Caco-2 (cell line): Measurements from ENCODE around the gene SPEM2. TPM values are rescaled to one million over a fixed set of nuclear protein-coding genes. Genes with fewer than 3 reads are reported as not detected.

ENCODE experiments used
- BruUV-seq: library from RNA; stranded (reverse); fragments of 400-500 nt; replicated peaks from 2 replicates; lab custom pipeline; 2021; lab: Mats Ljungman, UMichigan
- CTCF ChIA-PET: fragments of 300-600 bp; sonication (Branson Sonifier 250); formaldehyde crosslinking; loops from one replicate; lab custom pipeline; 2022; ENCODE audit warnings: antibody characterized with exemption; lab: Charles Lee
- POLR2A ChIA-PET: fragments of 300-600 bp; sonication (Branson Sonifier 250); formaldehyde crosslinking; loops from one replicate; lab custom pipeline; 2022; ENCODE audit warnings: antibody characterized with exemption; lab: Charles Lee
- DNase-seq, 2 experiments: peaks; one replicate each; pipeline versions ENCODE4 v3.0.0 to v3.0.0-alpha.2; 2020 to 2022
- H3K27me3 ChIP-seq: replicated peaks from 2 replicates; pipeline ENCODE4 v1.6.0; 2011; ENCODE audit warnings: low read length; ENCODE audit not compliant: control insufficient read depth, insufficient read depth
- H3K36me3 ChIP-seq: 2 replicates; pipeline ENCODE4 v1.5.1; 2011; ENCODE audit warnings: low read length; ENCODE audit not compliant: control insufficient read depth, insufficient read depth
- H3K4me1 ChIP-seq: fragments of 250-450 bp; sonication (Bioruptor Pico); 2 replicates; pipeline ENCODE4 v1.5.1; 2020; ENCODE audit warnings: mild to moderate bottlenecking
- H3K4me3 ChIP-seq: 2 replicates; pipeline ENCODE4 v1.5.1; 2011; ENCODE audit warnings: low read depth, mild to moderate bottlenecking, control low read depth, low read length
- H3K9me3 ChIP-seq: fragments of 250-450 bp; sonication (Bioruptor Pico); 2 replicates; pipeline ENCODE4 v1.5.1; 2020; ENCODE audit warnings: mild to moderate bottlenecking, moderate library complexity
- H3K27ac Mint-ChIP-seq: one replicate; pipeline ENCODE4 v1.8.0; 2022; ENCODE audit warnings: mixed read lengths; ENCODE audit not compliant: unreplicated experiment
- H3K27me3 Mint-ChIP-seq: one replicate; pipeline ENCODE4 v1.8.0; 2022; ENCODE audit warnings: mixed read lengths; ENCODE audit not compliant: insufficient read depth, unreplicated experiment
- H3K36me3 Mint-ChIP-seq: one replicate; pipeline ENCODE4 v1.8.0; 2022; ENCODE audit warnings: mild to moderate bottlenecking, mixed read lengths; ENCODE audit not compliant: insufficient read depth, unreplicated experiment
- H3K4me1 Mint-ChIP-seq: one replicate; pipeline ENCODE4 v1.8.0; 2022; ENCODE audit warnings: low read depth, mixed read lengths; ENCODE audit not compliant: unreplicated experiment
- H3K4me3 Mint-ChIP-seq: one replicate; pipeline ENCODE4 v1.8.0; 2022; ENCODE audit warnings: mild to moderate bottlenecking, moderate library complexity, mixed read lengths; ENCODE audit not compliant: unreplicated experiment
- H3K9me3 Mint-ChIP-seq: one replicate; pipeline ENCODE4 v1.8.0; 2022; ENCODE audit warnings: mixed read lengths; ENCODE audit not compliant: unreplicated experiment
- intact Hi-C: fragments of 100-400 bp; cut with micrococcal nuclease; formaldehyde crosslinking; loops from one replicate; pipeline ENCODE4 v1.10.0; 2022; ENCODE audit not compliant: unreplicated experiment
- total RNA-seq: library from RNA; stranded (reverse); gene quantifications from 2 replicates; pipeline ENCODE4 v1.2.3, GENCODE V29; 2022
- TF ChIP-seq, protein P1 (sequence below), 2 experiments: fragments of 200-600 bp in 1 of 2; IDR thresholded peaks; 1 replicate in 1 of 2; 2 replicates in 1 of 2; pipeline versions ENCODE4 v1.5.1 to v1.8.0; 2011 to 2022; ENCODE audit warnings: antibody characterized with exemption in 1 of 2, control low read depth in 1 of 2, inconsistent platforms in 1 of 2, low read depth in 1 of 2, low read length in 1 of 2, mild to moderate bottlenecking in 1 of 2, moderate library complexity in 1 of 2; ENCODE audit not compliant: insufficient read depth in 1 of 2, severe bottlenecking in 1 of 2, unreplicated experiment in 1 of 2

Gene SPEM2
- total RNA-seq, 1 experiment from 2014 or later, result not detected

DNA sequence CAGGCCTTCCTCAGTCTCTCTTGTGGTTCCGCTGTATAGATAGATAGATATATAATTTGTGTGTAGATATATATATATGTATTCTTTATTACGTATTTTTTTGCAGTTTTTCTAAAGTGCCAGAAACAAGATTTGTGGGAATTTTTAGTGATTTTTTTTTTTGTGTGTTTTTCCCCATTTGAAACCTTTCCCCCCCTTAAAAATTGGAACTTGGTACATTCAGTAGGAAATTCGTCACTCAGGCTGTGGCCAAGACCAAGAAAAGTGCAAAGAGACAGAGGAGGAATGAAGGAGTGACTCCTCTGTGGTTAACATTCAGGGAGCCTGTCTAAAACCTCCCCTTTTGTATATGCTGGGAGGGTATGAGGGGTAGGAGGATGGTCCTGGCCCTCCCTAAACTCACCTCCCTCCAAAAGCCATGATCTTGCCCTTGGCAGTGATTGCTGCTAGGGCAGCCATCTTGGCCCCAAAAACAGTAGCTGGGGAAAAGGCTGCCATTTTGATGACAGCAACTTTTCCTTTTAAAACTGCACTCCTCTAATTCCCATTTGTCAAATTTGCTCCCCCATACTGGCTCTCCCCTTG lies 34.6 kb downstream of the SPEM2 start:
- no peak overlapping the region for H3K27ac Mint-ChIP-seq
- ChIA-PET POLR2A (interaction anchor here (0.6 kb wide), 1 partner anchor 762 kb away, joined by 3 read pairs; no protein-coding TSS in a partner anchor), CTCF (interaction anchor here (0.6 kb wide), 1 partner anchor 56 kb away, joined by 4 read pairs; the partner anchor contains the start of gene TMEM256)
- no peaks in the 10 kb centered on the region for H3K9me3 Mint-ChIP-seq
- no peaks in the 10 kb centered on the region for H3K36me3 ChIP-seq
- H3K36me3 Mint-ChIP-seq, result peaks cover 38% of the 10 kb centered on the region
- TF ChIP-seq, protein P1, sequence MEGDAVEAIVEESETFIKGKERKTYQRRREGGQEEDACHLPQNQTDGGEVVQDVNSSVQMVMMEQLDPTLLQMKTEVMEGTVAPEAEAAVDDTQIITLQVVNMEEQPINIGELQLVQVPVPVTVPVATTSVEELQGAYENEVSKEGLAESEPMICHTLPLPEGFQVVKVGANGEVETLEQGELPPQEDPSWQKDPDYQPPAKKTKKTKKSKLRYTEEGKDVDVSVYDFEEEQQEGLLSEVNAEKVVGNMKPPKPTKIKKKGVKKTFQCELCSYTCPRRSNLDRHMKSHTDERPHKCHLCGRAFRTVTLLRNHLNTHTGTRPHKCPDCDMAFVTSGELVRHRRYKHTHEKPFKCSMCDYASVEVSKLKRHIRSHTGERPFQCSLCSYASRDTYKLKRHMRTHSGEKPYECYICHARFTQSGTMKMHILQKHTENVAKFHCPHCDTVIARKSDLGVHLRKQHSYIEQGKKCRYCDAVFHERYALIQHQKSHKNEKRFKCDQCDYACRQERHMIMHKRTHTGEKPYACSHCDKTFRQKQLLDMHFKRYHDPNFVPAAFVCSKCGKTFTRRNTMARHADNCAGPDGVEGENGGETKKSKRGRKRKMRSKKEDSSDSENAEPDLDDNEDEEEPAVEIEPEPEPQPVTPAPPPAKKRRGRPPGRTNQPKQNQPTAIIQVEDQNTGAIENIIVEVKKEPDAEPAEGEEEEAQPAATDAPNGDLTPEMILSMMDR (IDR thresholded peaks at IDR 0.05; ENCODE audit: insufficient read depth in 1 of 2, low read depth in 1 of 2, low read length in 1 of 2, severe bottlenecking in 1 of 2, unreplicated experiment in 1 of 2), result no peak
- intact Hi-C loops, result no loop called here
- H3K27me3 ChIP-seq, result no peaks in the 10 kb centered on the region
- H3K27me3 Mint-ChIP-seq, result no peaks in the 10 kb centered on the region
- BruUV-seq, result no TSS peak
- no peaks in the 10 kb centered on the region for H3K9me3 ChIP-seq
- DNase-seq, result no peak
- H3K4me3 Mint-ChIP-seq, result no peak overlapping the region
- no peak overlapping the region for H3K4me3 ChIP-seq
- no peaks in the 10 kb centered on the region for H3K4me1 ChIP-seq
- peaks cover 5% of the 10 kb centered on the region for H3K4me1 Mint-ChIP-seq

GRCh38 chr17:7460850-7461660 lies 35.6 kb downstream of the SPEM2 start:
- H3K4me1 Mint-ChIP-seq, result peaks cover 5% of the 10 kb centered on the region

More at GRCh38 chr17:7460850-7461660, 35.6 kb downstream of the SPEM2 start:
- no peak overlapping the region for H3K4me3 Mint-ChIP-seq
- Histone ChIP-seq H3K36me3 (no peaks in the 10 kb centered on the region), H3K27me3 (no peaks in the 10 kb centered on the region), H3K4me1 (no peaks in the 10 kb centered on the region), H3K9me3 (no peaks in the 10 kb centered on the region), H3K4me3 (no peak overlapping the region)
- H3K27ac Mint-ChIP-seq, result no peak overlapping the region
- no peaks in the 10 kb centered on the region for H3K9me3 Mint-ChIP-seq
- no peaks in the 10 kb centered on the region for H3K27me3 Mint-ChIP-seq
- ChIA-PET POLR2A (no interaction called here), CTCF (no interaction called here)
- DNase-seq, result no peak
- TF ChIP-seq, protein P1 (IDR thresholded peaks at IDR 0.05; ENCODE audit: insufficient read depth in 1 of 2, low read depth in 1 of 2, low read length in 1 of 2, severe bottlenecking in 1 of 2, unreplicated experiment in 1 of 2), result no peak
- H3K36me3 Mint-ChIP-seq, result peaks cover 30% of the 10 kb centered on the region
- intact Hi-C loops, result no loop called here
- no TSS peak for BruUV-seq
